ENCODE data around the gene EPHA5. TPM values are rescaled to one million over a fixed set of nuclear protein-coding genes. Genes with fewer than 3 reads are reported as not detected.
A peak's percentile ranks its signal among the peaks of the same experiment; 100 is the strongest.

The EPHA5 gene
- total RNA-seq, 1 experiment from 2014 or later: not detected

- Histone ChIP-seq H2BK20ac (ENCODE audit: low read depth, low read length, poor library complexity, severe bottlenecking) (no peak overlapping the region), H2BK120ac (ENCODE audit: low read depth, low read length, poor library complexity, severe bottlenecking) (no peak overlapping the region), H3K4me2 (ENCODE audit: insufficient read depth, insufficient read length, low read length) (peak overlapping the region; percentile 90), H3K4me1 (ENCODE audit: insufficient read depth, low read length) (peaks cover 5% of the 10 kb centered on the region; the same call in 1 of the 2 replicates), H2BK15ac (ENCODE audit: low read depth, low read length) (no peak overlapping the region), H2AK5ac (ENCODE audit: insufficient read length, low read length) (no peak overlapping the region), H3K79me2 (ENCODE audit: insufficient read depth, low read length) (no peaks in the 10 kb centered on the region), H2BK5ac (ENCODE audit: insufficient read length, low read length) (no peak overlapping the region), H4K8ac (replicated peaks; ENCODE audit: insufficient read length, low read depth, low read length) (no peak overlapping the region), H3K14ac (ENCODE audit: insufficient read depth, low read length) (no peak overlapping the region; the same call in 1 of the 2 replicates), H3K9me3 (ENCODE audit: control insufficient read depth, low read depth, low read length) (no peaks in the 10 kb centered on the region), H3T11ph (ENCODE audit: low read length) (no peak overlapping the region), H3K27me3 (ENCODE audit: insufficient read depth, low read length) (peaks cover 26% of the 10 kb centered on the region), H3K4ac (ENCODE audit: low read depth, low read length) (no peak overlapping the region), H4K5ac (ENCODE audit: insufficient read length, low read depth, low read length) (no peak overlapping the region), H3K56ac (ENCODE audit: insufficient read length, low read depth, low read length) (no peak overlapping the region), H3K23ac (ENCODE audit: insufficient read length, low read depth, low read length) (no peak overlapping the region), H4K91ac (ENCODE audit: insufficient read length, low read depth, low read length) (no peak overlapping the region), H3K18ac (ENCODE audit: insufficient read length, low read depth, low read length) (no peak overlapping the region), H3K23me2 (ENCODE audit: insufficient read length, low read depth, low read length, poor library complexity, severe bottlenecking) (peaks cover 18% of the 10 kb centered on the region), H3K27ac (ENCODE audit: insufficient read length, low read depth, low read length) (no peak overlapping the region), H3K9ac (ENCODE audit: extremely low read depth, insufficient read length, low read length) (no peak overlapping the region), H2BK12ac (ENCODE audit: insufficient read length, low read depth, low read length) (no peak overlapping the region), H2AFZ (ENCODE audit: low read length) (no peak overlapping the region), H3K79me1 (ENCODE audit: insufficient read depth, low read depth, low read length, poor library complexity, severe bottlenecking) (no peaks in the 10 kb centered on the region), H4K20me1 (ENCODE audit: control insufficient read depth, insufficient read depth, insufficient read length) (no peaks in the 10 kb centered on the region)
- Mint-ChIP-seq H3K27me3 (ENCODE audit: low read depth) (peaks cover 74% of the 10 kb centered on the region), H3K4me1 (peaks cover 42 to 46% of the 10 kb centered on the region in 2 experiments), H3K9me3 (no peaks in the 10 kb centered on the region; a peak in 2 of 5 replicates), H3K36me3 (ENCODE audit: insufficient read depth in 1 of 3, low read depth in 3 of 3) (no peaks in the 10 kb centered on the region), H3K4me3 (peak overlapping the region; percentile 68 to 82), H3K27ac (no peak overlapping the region)
- TF ChIP-seq CTCF (conservative IDR thresholded peaks at IDR 0.05): no peak
- no CpG with 5 or more reads among the region's 32 CpGs for WGBS (ENCODE audit: extremely low coverage, insufficient read length, low lambda C conversion rate)
- DNase-seq: peak; percentile 39
Measured at GRCh38 chr4:65668201-65669089, 1.8 kb downstream of the EPHA5 start.
